Measurements from ENCODE around the gene CACNA1E.

The CACNA1E gene

GRCh38 chr1:181594553-181594952, 111.2 kb downstream of the CACNA1E start:
- Histone ChIP-seq H3K27ac (ENCODE audit: low read depth, low read length) (no peak overlapping the region), H3F3A (ENCODE audit: insufficient read depth) (no peaks in the 10 kb centered on the region), H2AFZ (ENCODE audit: low read depth, low read length, severe bottlenecking) (no peak overlapping the region), H3K27me3 (ENCODE audit: low read length) (no peaks in the 10 kb centered on the region), H3K79me2 (ENCODE audit: insufficient read depth, low read length) (no peaks in the 10 kb centered on the region), H3K9me2 (replicated peaks; ENCODE audit: insufficient read depth, low read length) (no peaks in the 10 kb centered on the region), H3K4me3 (ENCODE audit: insufficient read depth, low read length, poor library complexity, severe bottlenecking) (no peak overlapping the region), H3K9ac (ENCODE audit: low read length) (no peak overlapping the region), H4K20me1 (ENCODE audit: low read depth, low read length) (no peaks in the 10 kb centered on the region), H3K36me3 (ENCODE audit: low read length) (no peaks in the 10 kb centered on the region), H3K9me3 (ENCODE audit: insufficient read depth, low read length) (no peaks in the 10 kb centered on the region), H3K4me2 (ENCODE audit: low read depth, low read length, poor library complexity, severe bottlenecking) (no peak overlapping the region)
- TF ChIP-seq EZH2phosphoT487 (conservative IDR thresholded peaks at IDR 0.05; ENCODE audit: low read length) (no peak), CTCF (IDR thresholded peaks at IDR 0.05; ENCODE audit: insufficient read depth, low read length, poor library complexity, severe bottlenecking) (no peak)

DNA sequence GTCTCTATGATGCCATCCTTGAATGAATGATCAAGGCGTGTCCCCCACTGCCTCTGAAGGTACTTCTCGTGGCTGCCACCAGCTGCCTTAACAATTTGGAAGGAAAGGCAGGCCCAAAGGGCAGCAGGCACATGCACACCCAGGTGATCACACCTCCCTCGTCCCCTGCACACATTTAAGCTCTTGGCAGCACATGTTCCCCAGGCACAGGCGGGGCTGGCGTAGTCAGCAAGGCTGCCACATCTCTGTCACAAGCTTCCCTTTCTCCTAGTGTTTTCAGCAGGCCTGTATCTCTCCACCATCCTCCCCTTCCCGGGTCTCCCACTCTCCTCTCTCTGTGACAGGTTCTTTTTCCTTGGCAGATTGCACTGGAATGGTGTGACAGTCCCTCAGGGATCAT, 111.9 kb downstream of the CACNA1E start:
- H3K9me2 ChIP-seq (replicated peaks; ENCODE audit: insufficient read depth, low read length): no peaks in the 10 kb centered on the region
- H3K4me2 ChIP-seq (ENCODE audit: low read depth, low read length, poor library complexity, severe bottlenecking): no peak overlapping the region
- no peak for TF ChIP-seq EZH2phosphoT487 (conservative IDR thresholded peaks at IDR 0.05; ENCODE audit: low read length)
- no peak for TF ChIP-seq CTCF (IDR thresholded peaks at IDR 0.05; ENCODE audit: insufficient read depth, low read length, poor library complexity, severe bottlenecking)
- no peaks in the 10 kb centered on the region for H3K27me3 ChIP-seq (ENCODE audit: low read length)
- no peaks in the 10 kb centered on the region for H3K9me3 ChIP-seq (ENCODE audit: insufficient read depth, low read length)
- no peaks in the 10 kb centered on the region for H4K20me1 ChIP-seq (ENCODE audit: low read depth, low read length)
- H2AFZ ChIP-seq (ENCODE audit: low read depth, low read length, severe bottlenecking): no peak overlapping the region
- H3K4me3 ChIP-seq (ENCODE audit: insufficient read depth, low read length, poor library complexity, severe bottlenecking): no peak overlapping the region
- H3K36me3 ChIP-seq (ENCODE audit: low read length): no peaks in the 10 kb centered on the region
- H3K27ac ChIP-seq (ENCODE audit: low read depth, low read length): no peak overlapping the region
- H3F3A ChIP-seq (ENCODE audit: insufficient read depth): no peaks in the 10 kb centered on the region
- no peaks in the 10 kb centered on the region for H3K79me2 ChIP-seq (ENCODE audit: insufficient read depth, low read length)
- no peak overlapping the region for H3K9ac ChIP-seq (ENCODE audit: low read length)

- H3K79me2 ChIP-seq (ENCODE audit: insufficient read depth, low read length): no peaks in the 10 kb centered on the region
- H2AFZ ChIP-seq (ENCODE audit: low read depth, low read length, severe bottlenecking): no peak overlapping the region
- no peaks in the 10 kb centered on the region; the same call in 1 of the 2 replicates for H3K27me3 ChIP-seq (ENCODE audit: low read length)
- H3K27ac ChIP-seq (ENCODE audit: low read depth, low read length): no peak overlapping the region
- TF ChIP-seq CTCF (IDR thresholded peaks at IDR 0.05; ENCODE audit: insufficient read depth, low read length, poor library complexity, severe bottlenecking) (no peak), EZH2phosphoT487 (conservative IDR thresholded peaks at IDR 0.05; ENCODE audit: low read length) (no peak)
- no peaks in the 10 kb centered on the region for H3K9me3 ChIP-seq (ENCODE audit: insufficient read depth, low read length)
- H3F3A ChIP-seq (ENCODE audit: insufficient read depth): no peaks in the 10 kb centered on the region
- no peak overlapping the region for H3K4me3 ChIP-seq (ENCODE audit: insufficient read depth, low read length, poor library complexity, severe bottlenecking)
- no peak overlapping the region for H3K4me2 ChIP-seq (ENCODE audit: low read depth, low read length, poor library complexity, severe bottlenecking)
- no peaks in the 10 kb centered on the region for H4K20me1 ChIP-seq (ENCODE audit: low read depth, low read length)
- H3K9ac ChIP-seq (ENCODE audit: low read length): no peak overlapping the region
- H3K9me2 ChIP-seq (replicated peaks; ENCODE audit: insufficient read depth, low read length): no peaks in the 10 kb centered on the region
- no peaks in the 10 kb centered on the region for H3K36me3 ChIP-seq (ENCODE audit: low read length)
These were observed 118.1 kb downstream of the CACNA1E start for GRCh38 chr1:181601186-181601950.

Data from SU-DHL-6 (cell line).